HG03039 (cell line): ENCODE measurements around the gene PNPLA5.
A peak's percentile ranks its signal among the peaks of the same experiment; 100 is the strongest.
"Not testable (repeated sequence)": the region's sequence is repeated elsewhere in the genome, so short reads cannot be mapped to it uniquely, and the experiment has no call there.

ENCODE experiments used
- ATAC-seq: cut with Tn5 transposase; IDR thresholded peaks from one replicate; pipeline ENCODE4 v1.9.1; 2021; ENCODE audit warnings: mild to moderate bottlenecking, moderate library complexity; ENCODE audit not compliant: unreplicated experiment

Gene PNPLA5

DNA sequence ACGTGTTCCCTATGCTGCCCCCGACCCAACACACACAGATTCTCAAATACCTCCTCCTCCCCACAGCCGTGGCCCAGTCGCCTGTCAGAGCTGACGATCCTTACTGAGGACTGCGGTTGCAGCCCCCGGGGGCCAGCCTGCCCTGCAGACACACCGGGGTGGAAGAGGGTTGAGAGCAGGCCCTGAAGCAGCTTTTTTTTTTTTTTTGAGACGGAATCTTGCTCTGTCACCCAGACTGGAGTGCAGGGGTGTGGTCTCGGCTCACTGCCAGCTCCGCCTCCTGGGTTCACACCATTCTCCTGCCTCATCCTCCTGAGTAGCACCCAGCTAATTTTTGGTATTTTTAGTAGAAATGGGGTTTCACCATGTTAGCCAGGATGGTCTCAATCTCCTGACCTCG lies 11.2 kb upstream of the PNPLA5 start:
- ATAC-seq, result not testable (repeated sequence)

DNA sequence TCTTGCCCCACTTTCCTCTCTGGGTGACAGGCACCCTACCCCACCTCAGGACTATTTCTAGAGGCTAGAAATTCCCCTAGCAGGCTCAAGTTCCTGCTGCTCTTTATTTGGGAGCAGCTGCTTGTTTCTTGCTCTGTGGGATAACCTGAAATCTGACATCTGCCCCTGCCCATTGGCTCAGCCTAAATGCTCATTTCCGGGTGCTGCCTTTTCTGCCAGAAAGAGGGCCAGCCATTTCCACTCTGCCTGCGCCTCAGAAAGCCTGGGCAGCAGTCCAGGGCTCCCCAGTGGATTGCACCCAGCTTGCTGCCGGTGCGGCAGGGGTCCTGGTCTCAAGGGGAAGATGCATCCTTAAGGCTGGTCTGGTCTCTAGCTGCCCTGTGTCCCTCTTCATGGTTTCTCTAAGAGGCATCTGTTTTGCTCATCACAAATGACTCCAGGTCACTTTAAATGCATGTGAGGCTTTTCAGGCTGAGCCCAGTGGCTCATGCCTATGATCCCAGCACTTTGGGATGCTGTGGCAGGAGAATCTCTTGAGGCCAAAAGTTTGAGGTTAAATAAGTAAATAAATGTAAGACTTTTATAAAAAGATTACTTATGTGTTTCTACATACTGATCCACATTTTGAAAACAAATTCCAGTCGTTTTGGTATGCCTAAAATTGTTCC lies 10.3 kb upstream of the PNPLA5 start:
- ATAC-seq, result no peak

DNA sequence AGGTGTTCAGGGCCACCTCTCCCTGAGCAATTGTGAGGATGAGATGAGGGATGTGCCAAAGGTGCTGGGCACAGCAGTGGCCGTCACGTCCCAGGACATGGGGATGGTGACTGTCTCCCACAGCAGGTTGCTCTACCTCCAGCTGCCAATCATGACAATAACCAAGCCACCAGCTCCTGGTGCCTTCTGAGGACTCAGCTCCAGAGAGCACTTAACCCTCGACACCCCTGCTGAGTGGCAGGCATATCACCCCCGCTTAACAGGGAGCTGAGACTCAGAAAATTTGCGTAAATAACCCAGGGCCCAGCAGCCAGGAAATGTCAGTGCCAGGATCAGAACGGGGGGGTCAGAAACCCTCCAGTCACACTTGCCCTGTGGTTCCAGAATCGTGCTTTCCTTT lies 8.4 kb upstream of the PNPLA5 start:
- no peak for ATAC-seq

DNA sequence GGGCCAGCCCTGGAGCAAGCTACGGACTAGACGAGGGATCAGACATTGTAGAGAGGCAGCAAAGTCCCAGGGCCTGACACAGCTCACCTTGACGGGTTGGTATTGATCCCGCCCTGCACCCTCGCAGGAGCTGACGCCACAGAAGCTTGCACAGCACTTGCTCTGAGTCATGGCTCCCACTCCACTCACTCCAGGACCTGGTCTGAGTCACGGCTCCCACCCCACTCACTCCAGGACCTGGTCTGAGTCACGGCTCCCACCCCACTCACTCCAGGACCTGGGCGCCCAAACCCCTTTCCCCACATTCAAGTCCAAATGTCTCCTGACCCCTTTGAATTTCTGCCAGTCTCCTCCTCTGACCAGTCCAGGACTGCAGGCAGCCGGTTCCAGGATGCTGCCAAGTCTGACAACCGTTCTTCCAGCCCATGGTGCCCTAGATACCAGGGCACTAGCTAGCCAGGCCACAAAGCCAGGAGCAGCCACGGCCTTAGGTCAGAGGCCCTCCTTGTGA lies 6.0 kb upstream of the PNPLA5 start:
- ATAC-seq, result no peak

DNA sequence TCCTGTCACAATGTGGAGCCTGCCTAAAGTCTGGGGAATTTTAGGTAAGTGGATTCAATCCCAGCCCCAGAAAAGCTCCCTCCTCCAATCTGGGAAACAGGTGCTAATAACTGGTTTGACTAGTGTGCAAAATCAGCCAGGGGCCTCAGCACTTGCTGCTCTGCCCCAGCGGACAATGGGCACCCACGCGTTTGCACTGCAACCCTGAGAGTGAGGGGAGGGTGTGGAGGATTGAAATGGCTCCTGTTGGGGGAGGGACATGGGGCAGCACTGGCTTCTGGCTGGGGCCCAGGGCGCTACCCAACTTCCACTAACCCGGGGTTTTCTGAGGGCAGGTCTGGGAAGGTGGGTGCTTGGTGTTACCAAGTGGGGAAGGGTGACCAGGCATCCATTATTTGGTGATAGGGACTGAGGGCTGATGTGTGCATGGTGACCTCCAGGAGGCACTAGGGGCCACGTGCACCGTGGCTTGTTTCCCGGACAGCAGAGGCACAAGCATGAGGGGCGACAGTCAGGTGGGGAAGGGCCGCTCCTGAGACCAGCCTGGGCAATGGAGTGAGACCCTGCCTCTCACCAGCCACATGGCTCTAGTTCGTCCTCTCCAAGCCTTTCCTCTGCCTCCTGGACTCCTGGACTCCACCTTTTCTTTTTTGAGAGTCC lies 4.3 kb upstream of the PNPLA5 start:
- no peak for ATAC-seq

DNA sequence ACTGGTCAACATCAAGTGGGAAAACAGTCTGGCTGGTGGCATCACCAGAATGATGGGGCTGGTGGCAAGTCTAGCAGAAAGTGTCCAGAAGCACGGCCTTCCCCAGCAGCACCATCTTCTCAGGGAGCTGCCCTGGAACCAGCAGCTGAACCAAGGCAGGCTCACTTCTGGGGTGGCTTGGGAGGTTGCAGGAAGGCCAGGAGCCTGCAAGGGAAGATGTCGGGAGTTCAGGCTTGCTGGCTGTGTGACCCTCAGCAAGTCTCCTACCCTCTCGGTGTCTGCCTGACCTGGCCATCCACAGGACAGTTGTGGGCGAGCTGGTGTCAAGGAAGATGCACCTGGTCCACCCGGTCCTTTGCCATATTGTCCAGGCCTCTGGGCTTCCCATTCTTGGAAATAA lies 2.3 kb upstream of the PNPLA5 start:
- no peak for ATAC-seq

DNA sequence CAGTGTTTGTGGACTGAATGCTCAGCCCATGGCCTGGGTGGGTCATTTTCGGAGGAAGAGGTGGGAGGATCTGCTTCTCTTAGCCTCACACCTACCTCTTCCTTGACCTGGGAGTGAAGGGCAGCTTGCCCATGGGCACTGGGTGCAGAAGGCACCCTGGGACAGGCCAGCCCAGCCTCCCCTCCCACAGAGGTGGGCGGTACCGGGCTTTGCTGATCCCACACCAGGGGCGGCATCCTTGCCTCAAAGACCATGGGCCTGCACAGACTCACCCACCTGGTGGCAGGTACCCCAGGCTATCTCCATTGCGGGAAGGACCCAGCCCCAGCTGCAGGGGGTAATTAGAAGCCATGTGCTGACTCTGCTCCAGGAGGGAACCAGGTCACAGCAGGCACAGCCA lies 1.5 kb upstream of the PNPLA5 start:
- no peak for ATAC-seq

DNA sequence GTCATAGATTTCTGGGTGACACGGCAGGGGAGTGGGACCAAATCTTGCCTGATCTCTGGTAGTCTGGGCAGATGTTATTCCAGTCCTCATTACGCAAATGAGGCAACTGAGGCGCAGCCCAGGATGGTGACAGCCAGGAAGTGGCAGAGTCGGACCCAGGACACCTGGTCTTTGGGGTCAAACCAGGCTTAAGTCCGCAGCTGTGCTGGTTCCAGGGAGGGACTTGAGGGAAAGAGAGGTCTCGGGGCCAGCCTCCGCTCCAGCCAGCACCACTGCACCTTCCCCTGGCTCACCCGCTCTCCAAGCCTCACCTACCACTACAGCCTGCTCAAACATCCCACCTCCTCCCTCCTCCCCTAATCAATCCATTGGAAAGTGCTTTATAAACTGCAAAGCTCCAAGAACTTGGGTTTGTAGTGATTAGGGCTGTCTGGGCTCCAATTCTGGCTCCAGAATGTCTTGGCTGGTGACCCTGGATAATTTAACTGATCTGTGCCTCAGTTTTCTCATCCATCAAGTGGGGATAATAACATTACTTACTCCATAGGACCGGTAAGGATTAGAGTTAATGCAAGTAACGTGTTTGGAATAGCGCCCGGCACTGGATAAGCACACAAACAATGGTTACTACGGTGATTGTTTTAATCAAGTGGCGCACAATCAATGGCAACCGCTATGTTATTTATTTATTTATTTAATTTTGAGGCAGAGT lies 526 bp upstream of the PNPLA5 start:
- no peak for ATAC-seq

DNA sequence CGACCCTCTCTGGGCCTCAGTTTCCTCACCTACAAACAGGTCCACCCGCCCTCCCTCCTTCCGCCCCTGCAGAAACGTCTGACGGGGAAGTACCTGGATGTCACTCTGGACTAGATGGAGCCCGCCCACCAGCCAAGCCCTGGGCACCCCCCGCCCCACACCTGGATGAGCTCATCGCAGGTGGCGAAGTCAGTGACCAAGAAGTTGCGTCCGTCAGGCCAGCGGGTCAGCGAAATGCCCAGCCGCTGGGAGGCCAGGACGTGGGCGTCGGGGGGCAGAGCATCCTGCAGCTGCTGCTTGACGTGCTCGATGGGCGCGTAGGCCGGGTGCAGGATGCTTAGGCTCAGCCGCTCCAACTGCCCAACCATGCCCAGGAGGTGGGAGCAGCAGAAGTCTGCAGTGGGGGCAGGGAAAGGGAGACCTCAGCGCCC lies 897 bp downstream of the PNPLA5 start:
- no peak for ATAC-seq

DNA sequence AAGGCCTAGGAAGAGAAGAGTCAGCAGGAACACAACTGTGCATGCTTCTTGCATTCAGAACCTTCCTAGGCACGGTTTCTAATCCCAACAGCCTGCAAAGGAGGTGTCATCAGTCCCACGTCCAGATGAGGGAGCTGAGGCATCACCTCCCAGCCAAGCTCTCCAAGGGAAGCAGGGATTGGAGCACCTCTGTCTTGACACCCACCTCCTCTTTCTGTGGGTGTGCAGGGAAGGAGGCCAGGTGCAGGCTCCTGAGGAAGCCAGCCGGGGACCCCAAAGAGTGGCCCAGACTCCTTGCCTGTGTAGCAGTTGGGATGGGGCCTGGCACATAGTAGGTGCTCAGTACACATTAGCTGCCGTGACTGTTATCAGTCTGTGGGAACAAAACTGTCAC lies 2.0 kb downstream of the PNPLA5 start:
- no peak for ATAC-seq

DNA sequence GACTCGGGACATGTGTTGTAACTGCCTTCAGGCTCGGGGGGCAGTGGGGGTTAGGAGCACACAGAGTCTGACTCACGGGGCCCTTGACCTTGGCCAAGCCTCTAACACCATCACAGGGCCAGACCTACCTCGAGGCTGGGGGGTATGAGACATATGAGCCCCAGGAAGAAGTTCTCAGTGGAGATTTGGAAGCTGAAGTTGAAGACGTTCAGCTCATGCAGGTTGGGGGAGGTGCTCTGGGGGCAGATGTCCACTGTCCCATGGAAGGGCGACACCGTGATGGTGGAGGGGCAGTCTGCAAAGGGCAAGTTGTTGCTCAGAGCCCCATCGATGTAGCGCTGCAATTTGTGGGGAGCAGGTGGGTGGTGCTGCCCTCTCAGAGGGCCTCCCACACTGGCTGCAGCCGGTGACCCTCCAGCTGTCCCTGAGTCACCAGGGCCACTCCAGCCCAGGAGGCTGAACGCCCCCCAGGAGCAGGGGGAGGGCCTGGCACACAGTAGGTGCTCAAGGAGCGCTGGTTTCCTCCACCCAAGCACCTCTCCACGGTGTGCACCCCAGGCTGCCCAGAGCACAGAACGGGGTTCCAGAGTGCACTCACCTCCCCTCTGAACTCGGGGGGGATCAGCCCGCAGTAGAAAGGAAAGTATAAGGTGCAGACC lies 2.5 kb downstream of the PNPLA5 start:
- ATAC-seq, result no peak

DNA sequence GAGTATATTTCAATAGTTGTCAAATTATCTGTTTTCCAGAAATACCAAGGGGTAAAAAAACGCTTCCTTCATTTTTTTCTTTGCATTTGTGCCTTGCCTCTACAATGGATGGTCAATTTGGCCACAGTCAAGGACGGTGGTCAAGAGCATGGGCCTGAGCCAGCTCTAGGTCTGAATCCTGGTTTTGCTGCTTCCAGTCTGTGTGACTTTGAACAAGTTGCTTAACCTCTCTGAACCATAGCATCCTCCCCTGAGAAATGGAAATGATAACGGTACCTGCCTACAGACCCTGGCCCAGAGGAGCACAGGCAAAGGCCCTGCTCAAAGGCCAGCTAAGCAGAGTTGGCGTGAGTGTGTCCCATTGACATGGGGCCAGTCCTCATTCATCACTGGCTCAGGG lies 3.1 kb downstream of the PNPLA5 start:
- no peak for ATAC-seq

DNA sequence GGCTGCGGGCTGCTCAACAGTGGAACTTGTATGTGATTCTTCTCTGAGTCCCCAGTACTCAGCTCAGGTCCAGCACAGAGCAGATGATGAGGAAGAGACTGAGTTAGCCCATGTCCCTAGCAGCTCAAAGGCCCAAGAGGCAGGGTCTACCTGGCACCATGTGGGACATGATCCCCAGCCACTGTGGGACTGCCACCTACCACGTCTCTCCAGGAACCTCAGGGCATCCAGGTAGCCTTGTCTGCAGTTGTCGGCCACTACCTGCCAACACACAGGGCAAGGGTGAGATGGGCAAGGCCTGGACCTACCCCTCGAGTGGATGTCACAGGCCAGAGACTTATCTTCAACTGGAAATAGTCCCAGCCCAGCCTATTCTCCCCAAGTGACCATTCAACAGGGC lies 4.4 kb downstream of the PNPLA5 start:
- no peak for ATAC-seq

DNA sequence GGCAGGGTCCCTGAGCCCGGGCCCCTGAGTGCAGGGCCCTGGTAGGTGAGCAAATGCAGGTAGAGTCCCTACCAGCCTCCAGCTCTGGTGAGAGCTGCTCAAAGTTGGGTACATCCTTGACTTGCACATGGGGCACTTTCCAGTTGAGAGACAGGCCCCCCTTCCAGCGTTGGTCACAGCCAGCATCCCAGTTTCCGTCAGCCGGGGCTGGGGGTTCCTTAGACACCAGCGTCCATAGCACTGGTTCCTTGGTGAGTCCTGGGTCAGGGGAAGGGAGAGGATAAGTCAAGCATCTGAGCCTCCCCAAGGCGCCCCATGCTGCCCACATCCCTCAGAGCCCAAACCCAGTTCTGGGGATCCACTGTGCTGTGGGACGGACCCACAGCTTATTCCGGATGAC lies 5.6 kb downstream of the PNPLA5 start:
- no peak for ATAC-seq

DNA sequence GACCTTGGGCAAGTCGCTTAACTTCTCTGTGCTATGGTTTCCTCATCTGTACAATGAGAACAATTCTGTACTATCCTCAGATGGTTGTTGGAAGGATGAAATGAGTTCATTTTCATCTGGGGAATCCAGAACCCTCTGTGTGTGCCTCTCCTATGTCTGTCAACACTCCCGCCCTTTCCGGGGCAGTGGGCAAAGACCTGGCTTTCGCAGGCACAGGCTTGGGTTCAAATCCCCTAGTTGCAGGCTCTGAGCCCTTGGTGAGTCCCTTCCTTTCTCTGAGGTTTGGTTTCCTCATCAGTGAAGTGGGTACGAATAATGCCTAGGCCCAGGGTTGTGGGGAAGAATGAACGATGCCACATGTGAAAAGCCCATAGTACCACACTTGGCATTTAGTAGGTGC lies 6.0 kb downstream of the PNPLA5 start:
- no peak for ATAC-seq

DNA sequence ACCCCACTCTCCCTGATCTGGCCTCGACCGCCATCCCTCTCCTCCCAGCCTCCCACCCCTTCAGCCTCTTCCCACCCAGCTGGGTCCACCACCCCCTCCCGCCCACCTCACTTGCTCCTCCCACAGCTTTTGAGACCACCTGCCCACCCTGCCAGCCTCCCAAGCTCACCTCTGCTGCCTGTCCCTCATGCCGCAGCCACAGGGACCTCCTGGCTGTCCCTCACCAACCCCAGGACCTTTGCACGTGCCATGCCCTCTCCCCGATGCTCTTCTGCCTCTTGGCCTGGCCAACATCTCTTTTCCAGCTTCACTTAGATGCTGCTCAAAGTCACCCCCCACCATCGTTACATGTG lies 6.5 kb downstream of the PNPLA5 start:
- ATAC-seq, result no peak

DNA sequence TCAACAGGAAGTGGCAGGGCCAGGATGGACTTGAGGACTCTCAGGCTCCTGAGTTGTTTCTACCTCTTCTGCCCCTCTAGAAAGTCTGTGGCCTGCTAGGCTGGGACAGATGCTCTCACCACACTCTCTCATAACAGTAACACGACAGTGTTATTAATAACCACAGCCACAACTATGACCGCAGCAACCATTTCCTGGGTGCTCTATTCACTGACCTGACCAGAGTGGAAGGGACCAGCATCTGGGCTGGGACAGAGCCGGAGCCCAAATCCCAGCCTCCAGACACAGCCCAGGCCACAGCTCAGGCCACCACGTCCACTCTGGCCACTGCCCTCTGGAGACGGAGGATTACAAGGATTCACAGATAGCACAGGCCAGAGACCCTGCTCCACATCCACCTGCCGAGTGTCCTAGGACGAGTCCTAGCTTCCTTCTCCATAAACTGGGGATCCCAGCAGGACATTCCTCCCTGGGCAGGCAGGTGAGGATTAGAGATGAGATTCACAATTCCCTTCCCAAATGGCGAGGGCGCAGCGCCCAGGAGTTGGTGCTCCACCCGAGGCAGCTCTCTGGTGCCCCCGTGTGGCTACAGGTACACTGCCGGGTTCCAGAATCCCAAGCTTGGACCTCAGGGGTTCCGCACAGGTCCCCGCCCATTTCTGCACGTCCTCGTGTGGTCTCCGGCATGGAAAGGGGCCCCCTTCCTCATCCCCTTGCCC lies 7.1 kb downstream of the PNPLA5 start:
- peak; percentile 60 for ATAC-seq

DNA sequence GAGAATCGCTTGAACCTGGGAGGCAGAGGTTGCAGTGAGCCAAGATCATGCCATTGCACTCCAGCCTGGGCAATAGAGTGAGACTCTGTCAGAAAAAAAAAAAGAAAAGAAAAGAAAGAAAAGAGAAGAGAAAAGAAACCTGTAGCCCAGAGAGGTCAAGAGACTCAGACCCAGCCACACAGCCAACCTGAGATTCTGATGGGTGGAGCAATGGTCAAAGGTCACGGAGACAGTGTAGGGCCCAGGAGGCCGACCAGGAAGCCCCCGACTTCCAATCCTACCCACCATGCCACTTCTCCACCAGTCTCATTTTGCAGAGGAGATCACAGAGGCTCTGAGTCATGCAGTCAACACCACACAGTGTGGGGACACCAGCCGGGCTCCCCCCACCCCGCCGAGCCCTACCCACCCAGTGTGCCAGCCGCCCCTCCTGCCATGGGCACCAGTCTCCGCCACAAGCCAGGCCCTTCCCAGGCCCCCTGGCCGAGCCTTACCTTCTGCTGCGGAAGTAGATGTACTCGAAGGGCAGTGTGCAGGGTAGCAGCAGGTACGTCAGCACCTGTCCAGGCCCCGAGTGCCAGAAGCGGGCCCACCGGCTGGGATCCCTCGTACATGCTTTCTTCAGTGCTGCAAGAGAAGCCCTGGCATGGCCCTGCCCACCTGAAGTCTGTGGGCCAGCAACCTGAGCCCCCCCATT lies 7.9 kb downstream of the PNPLA5 start:
- ATAC-seq, result no peak

DNA sequence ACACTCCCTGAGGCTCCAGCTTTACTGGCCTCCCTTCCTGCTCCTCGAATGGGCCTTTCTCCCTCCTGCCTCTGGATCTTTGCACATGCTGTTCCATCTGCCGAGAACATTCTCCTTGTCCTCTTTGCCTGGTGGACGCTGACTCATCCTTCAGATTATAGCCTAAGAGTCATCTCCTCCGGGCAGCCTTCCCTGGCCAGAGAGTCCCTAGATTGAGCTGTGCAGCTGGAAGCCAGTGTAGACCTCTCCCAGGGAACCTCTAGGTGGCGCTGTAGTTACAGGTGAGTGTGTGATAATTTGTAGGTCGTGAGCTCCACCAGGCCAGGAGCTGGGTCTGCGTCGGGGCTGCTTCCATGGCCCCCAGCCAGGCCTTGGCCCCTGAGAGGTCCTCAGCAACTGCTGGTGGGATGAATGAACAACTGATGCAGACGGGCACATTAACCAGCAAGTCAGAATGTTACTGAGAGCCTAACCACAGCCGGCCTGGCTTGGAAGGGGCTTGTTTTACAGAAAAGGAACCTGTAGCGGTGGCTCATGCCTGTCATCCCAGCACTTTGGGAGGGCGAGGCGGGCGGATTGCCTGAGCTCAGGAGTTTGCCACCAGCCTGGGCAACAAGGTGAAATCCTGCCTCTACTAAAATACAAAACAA lies 8.7 kb downstream of the PNPLA5 start:
- no peak for ATAC-seq
